HepG2 (cell line): ENCODE measurements around the gene RPL3. TPM values are rescaled to one million over a fixed set of nuclear protein-coding genes. Genes with fewer than 3 reads are reported as not detected.

ENCODE experiments used
- HDAC1 ChIP-seq: sonication (generic); formaldehyde crosslinking; IDR thresholded peaks from 2 replicates; pipeline ENCODE4 v1.5.1; 2020; ENCODE audit warnings: mild to moderate bottlenecking, missing genetic modification reagents
- TFAP4 ChIP-seq: sonication (generic); IDR thresholded peaks from 2 replicates; pipeline ENCODE4 v1.6.1; 2016; ENCODE audit warnings: low read depth, borderline replicate concordance
- ZBTB46 ChIP-seq: sonication (generic); formaldehyde crosslinking; IDR thresholded peaks from 2 replicates; pipeline ENCODE4 v1.4.0; 2020; ENCODE audit warnings: mild to moderate bottlenecking, missing genetic modification reagents, borderline replicate concordance
- ZHX2 ChIP-seq, 2 experiments: sonication (generic) in 1 of 2; formaldehyde crosslinking in 1 of 2; IDR thresholded peaks; 2 replicates each; pipeline versions ENCODE4 v1.6.1 to v1.9.0; 2014 to 2022; ENCODE audit warnings: antibody characterized with exemption in 1 of 2, borderline replicate concordance in 1 of 2, inconsistent platforms in 1 of 2, low read depth in 1 of 2, missing genetic modification reagents in 1 of 2
- polyA plus RNA-seq, 8 experiments: library from polyadenylated mRNA; depleted of rRNA in 3 of 8; stranded (reverse) in 7 of 8; unstranded in 1 of 8; fragments of >200 nt; fragmentation: Illumina TruSeq in 4 of 8; extraction: Trizol in 4 of 8; gene quantifications; 2 replicates each; pipeline versions ENCODE4 v1.2.1 to v1.2.3, GENCODE V29; 2011 to 2016; ENCODE audit warnings: low read depth in 4 of 8, missing spikeins in 1 of 8, mixed read lengths in 1 of 8; ENCODE audit not compliant: insufficient read depth in 1 of 8
- total RNA-seq, 5 experiments: library from RNA; depleted of rRNA; stranded (reverse); fragments of >200 nt; fragmentation: Illumina TruSeq; extraction: Trizol; gene quantifications; 2 replicates each; pipeline ENCODE4 v1.2.3, GENCODE V29; 2016; ENCODE audit warnings: low read depth in 1 of 5
- TF ChIP-seq, protein P1 (sequence below): sonication (generic); formaldehyde crosslinking; IDR thresholded peaks from one replicate; pipeline ENCODE4 v1.5.1; 2020; ENCODE audit warnings: mild to moderate bottlenecking, missing genetic modification reagents; ENCODE audit errors: not compliant biosample characterization
- TF ChIP-seq, protein P2 (sequence below): sonication (generic); formaldehyde crosslinking; IDR thresholded peaks from 2 replicates; pipeline ENCODE4 v1.5.0; 2020; ENCODE audit warnings: mild to moderate bottlenecking, missing genetic modification reagents

Gene RPL3
- total and polyA plus RNA-seq, 2 of the 13 experiments (the other 11 are each of a cell fraction or from before 2014, with no cell fraction given): 1,051 to 3,279 TPM

DNA sequence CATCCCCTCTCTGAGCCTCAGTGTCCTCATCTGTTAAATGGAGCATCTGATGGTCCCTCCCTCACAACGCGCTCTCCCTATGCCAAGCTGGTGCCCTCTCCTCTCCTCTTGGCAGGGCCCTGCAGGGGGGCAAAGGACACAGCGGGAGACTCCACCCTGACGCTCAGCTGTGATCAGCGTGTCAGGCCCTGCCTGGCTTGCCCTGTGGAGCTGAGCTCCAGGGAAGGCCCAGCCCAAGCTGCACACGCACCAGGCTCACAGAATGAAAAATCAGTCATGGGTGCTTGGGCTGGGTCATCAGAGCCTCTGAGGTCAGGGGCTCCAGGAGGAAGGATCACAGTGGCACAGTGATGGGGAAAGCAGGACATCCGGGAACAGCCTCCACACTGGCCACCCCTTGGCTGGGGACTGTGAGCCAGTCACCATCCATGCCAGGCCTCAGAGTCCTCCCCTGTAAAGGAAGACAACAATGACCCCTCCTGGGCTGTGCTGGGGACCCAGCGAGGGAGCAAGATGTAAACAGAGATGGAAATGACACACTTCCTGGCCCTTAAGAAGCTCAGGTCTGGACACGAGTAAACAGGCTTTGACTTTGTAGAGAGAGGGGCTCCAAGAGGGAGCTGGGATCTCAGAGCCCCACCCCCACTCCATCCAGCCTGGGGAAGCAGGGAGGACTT lies 36.6 kb downstream of the RPL3 start (continued):
- 0 out of 2 replicates have a peak, but pooled peaks have one; percentile 30 for TF ChIP-seq ZHX2 (IDR thresholded peaks at IDR 0.05; ENCODE audit: low read depth)
- no peak for TF ChIP-seq ZHX2 (CRISPR knock-in tag; IDR thresholded peaks at IDR 0.05; ENCODE audit: borderline replicate concordance)
- no peak for TF ChIP-seq HDAC1
- TF ChIP-seq TFAP4: peak; percentile 36; the same call in 1 of the 2 replicates
- TF ChIP-seq, protein P1, sequence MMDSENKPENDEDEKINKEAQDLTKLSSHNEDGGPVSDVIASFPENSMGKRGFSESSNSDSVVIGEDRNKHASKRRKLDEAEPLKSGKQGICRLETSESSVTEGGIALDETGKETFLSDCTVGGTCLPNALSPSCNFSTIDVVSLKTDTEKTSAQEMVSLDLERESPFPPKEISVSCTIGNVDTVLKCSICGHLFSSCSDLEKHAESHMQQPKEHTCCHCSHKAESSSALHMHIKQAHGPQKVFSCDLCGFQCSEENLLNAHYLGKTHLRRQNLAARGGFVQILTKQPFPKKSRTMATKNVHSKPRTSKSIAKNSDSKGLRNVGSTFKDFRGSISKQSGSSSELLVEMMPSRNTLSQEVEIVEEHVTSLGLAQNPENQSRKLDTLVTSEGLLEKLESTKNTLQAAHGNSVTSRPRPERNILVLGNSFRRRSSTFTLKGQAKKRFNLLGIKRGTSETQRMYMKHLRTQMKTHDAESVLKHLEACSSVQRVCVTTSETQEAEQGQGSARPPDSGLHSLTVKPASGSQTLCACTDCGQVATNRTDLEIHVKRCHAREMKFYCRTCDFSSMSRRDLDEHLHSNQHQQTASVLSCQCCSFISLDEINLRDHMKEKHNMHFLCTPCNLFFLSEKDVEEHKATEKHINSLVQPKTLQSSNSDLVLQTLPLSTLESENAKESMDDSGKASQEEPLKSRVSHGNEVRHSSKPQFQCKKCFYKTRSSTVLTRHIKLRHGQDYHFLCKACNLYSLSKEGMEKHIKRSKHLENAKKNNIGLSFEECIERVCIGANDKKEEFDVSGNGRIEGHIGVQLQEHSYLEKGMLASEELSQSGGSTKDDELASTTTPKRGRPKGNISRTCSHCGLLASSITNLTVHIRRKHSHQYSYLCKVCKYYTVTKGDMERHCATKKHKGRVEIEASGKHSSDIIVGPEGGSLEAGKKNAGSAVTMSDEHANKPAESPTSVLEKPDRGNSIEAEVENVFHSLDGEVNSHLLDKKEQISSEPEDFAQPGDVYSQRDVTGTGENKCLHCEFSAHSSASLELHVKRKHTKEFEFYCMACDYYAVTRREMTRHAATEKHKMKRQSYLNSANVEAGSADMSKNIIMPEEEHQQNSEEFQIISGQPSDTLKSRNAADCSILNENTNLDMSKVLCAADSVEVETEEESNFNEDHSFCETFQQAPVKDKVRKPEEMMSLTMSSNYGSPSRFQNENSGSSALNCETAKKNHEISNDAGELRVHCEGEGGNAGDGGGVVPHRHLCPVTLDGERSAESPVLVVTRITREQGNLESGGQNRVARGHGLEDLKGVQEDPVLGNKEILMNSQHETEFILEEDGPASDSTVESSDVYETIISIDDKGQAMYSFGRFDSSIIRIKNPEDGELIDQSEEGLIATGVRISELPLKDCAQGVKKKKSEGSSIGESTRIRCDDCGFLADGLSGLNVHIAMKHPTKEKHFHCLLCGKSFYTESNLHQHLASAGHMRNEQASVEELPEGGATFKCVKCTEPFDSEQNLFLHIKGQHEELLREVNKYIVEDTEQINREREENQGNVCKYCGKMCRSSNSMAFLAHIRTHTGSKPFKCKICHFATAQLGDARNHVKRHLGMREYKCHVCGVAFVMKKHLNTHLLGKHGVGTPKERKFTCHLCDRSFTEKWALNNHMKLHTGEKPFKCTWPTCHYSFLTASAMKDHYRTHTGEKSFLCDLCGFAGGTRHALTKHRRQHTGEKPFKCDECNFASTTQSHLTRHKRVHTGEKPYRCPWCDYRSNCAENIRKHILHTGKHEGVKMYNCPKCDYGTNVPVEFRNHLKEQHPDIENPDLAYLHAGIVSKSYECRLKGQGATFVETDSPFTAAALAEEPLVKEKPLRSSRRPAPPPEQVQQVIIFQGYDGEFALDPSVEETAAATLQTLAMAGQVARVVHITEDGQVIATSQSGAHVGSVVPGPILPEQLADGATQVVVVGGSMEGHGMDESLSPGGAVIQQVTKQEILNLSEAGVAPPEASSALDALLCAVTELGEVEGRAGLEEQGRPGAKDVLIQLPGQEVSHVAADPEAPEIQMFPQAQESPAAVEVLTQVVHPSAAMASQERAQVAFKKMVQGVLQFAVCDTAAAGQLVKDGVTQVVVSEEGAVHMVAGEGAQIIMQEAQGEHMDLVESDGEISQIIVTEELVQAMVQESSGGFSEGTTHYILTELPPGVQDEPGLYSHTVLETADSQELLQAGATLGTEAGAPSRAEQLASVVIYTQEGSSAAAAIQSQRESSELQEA: no peak
- no peak for TF ChIP-seq ZBTB46 (CRISPR knock-in tag)
- TF ChIP-seq, protein P2, sequence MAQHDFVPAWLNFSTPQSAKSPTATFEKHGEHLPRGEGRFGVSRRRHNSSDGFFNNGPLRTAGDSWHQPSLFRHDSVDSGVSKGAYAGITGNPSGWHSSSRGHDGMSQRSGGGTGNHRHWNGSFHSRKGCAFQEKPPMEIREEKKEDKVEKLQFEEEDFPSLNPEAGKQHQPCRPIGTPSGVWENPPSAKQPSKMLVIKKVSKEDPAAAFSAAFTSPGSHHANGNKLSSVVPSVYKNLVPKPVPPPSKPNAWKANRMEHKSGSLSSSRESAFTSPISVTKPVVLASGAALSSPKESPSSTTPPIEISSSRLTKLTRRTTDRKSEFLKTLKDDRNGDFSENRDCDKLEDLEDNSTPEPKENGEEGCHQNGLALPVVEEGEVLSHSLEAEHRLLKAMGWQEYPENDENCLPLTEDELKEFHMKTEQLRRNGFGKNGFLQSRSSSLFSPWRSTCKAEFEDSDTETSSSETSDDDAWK (CRISPR knock-in tag): no peak
